ENCODE results near the gene PARD3B. TPM values are rescaled to one million over a fixed set of nuclear protein-coding genes. Genes with fewer than 3 reads are reported as not detected.
A peak's percentile ranks its signal among the peaks of the same experiment; 100 is the strongest.

The PARD3B gene
- total and polyA plus RNA-seq, 2 of the 4 experiments (the other 2 are of a cell fraction) = 3.3 to 15.6 TPM

DNA sequence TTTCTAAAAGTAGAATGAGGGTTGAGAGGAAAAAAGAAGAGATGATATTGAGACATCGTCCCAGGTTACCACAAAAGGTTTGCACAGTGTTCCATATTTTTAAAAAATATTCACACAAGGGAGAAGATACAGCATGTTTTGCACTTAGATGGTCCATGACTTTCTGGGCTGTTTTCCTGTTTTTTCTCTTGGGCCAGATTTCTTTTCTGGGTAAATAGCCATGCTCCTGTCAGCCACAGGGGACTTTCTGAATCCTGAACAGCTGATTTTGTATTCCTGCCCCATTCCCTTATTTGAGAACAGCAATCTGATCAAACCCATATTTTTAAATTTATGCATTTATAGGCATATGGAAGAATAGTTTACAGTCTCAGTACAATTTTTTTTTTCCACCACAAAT is 951.1 kb downstream of the PARD3B start:
- Histone ChIP-seq H2AK9ac (replicated peaks; ENCODE audit: low read depth, low read length, poor library complexity) (no peak overlapping the region), H3K23ac (ENCODE audit: low read depth, low read length) (peak overlapping the region; percentile 13; the same call in 1 of the 2 replicates), H2AK5ac (ENCODE audit: low read depth, low read length) (0 out of 2 replicates have a peak overlapping the region, but pooled peaks have one; percentile 3), H3K4me2 (ENCODE audit: low read depth, low read length) (no peak overlapping the region), H2BK15ac (ENCODE audit: low read depth, low read length) (no peak overlapping the region), H3K4me3 (ENCODE audit: insufficient read depth, low read depth, low read length) (no peak overlapping the region), H2BK20ac (ENCODE audit: low read depth, low read length) (peak overlapping the region; percentile 79; the same call in 1 of the 2 replicates), H4K20me1 (ENCODE audit: insufficient read depth, low read length) (no peaks in the 10 kb centered on the region), H2BK120ac (ENCODE audit: low read depth, low read length) (peak overlapping the region; percentile 81), H3K27ac (ENCODE audit: insufficient read depth, low read length) (peak overlapping the region; percentile 89), H3K18ac (ENCODE audit: low read depth, low read length) (peak overlapping the region; percentile 30), H3K56ac (ENCODE audit: extremely low read depth, insufficient read depth, low read length) (no peak overlapping the region), H3K36me3 (ENCODE audit: control insufficient read depth, insufficient read depth, low read length) (0 out of 2 replicates have a peak, but pooled peaks cover 2% of the 10 kb centered on the region), H3K27me3 (ENCODE audit: control insufficient read depth, insufficient read depth, low read length) (no peaks in the 10 kb centered on the region), H3K4ac (ENCODE audit: low read depth, low read length) (peak overlapping the region; percentile 19; the same call in 1 of the 2 replicates), H3K9me3 (ENCODE audit: control insufficient read depth, insufficient read depth, low read length) (no peaks in the 10 kb centered on the region), H4K5ac (ENCODE audit: low read depth, low read length) (no peak overlapping the region; the same call in 1 of the 2 replicates), H2AFZ (replicated peaks; ENCODE audit: low read length, poor library complexity) (no peak overlapping the region), H2BK5ac (ENCODE audit: low read depth, low read length, poor library complexity, severe bottlenecking) (peak overlapping the region; percentile 66), H3K14ac (replicated peaks; ENCODE audit: low read depth, low read length) (no peak overlapping the region; the same call in 1 of the 2 replicates), H4K8ac (ENCODE audit: low read depth in 2 of 2, low read length in 2 of 2) (peak overlapping the region in 1 of 2 experiments; percentile 66; a peak in 2 of 4 replicates), H3K4me1 (ENCODE audit: control insufficient read depth, insufficient read depth, low read length) (peaks cover 12% of the 10 kb centered on the region), H3K79me1 (ENCODE audit: low read depth in 1 of 2, low read length in 2 of 2) (no peaks in the 10 kb centered on the region), H4K91ac (ENCODE audit: insufficient read depth, low read depth, low read length) (peak overlapping the region; percentile 20; the same call in 1 of the 2 replicates), H3K9me1 (ENCODE audit: insufficient read depth, low read length) (peaks cover 8% of the 10 kb centered on the region; the same call in 1 of the 2 replicates), H3K9ac (ENCODE audit: low read depth, low read length) (no peak overlapping the region)
- BruUV-seq (replicated peaks) = no TSS peak
- dilution Hi-C loops (cut with HindIII; ENCODE audit: low sequenced_read_pairs, unreplicated experiment) (no loop called here), in situ Hi-C loops (cut with MboI; ENCODE audit: low sequenced_read_pairs) (no loop called here), intact Hi-C loops (cut with micrococcal nuclease) (loop anchor here (5.0 kb wide), 1 partner anchor 186 kb away; the partner anchor contains the start of gene NRP2)
- TF ChIP-seq RAD21 (IDR thresholded peaks at IDR 0.05; ENCODE audit: low read length) = no peak
- TF ChIP-seq NFE2L2 (IDR thresholded peaks at IDR 0.05; ENCODE audit: low read depth, low read length) = no peak
- no peak for TF ChIP-seq MXI1 (IDR thresholded peaks at IDR 0.05; ENCODE audit: borderline replicate concordance, low read depth, low read length)
- TF ChIP-seq MAZ (IDR thresholded peaks at IDR 0.05; ENCODE audit: borderline replicate concordance, low read depth, low read length) = no peak
- no peak for TF ChIP-seq CEBPB (IDR thresholded peaks at IDR 0.05; ENCODE audit: low read depth, low read length)
- TF ChIP-seq ELK1 (IDR thresholded peaks at IDR 0.05; ENCODE audit: borderline replicate concordance, low read depth, low read length) = no peak
- no peak for TF ChIP-seq MAFK (IDR thresholded peaks at IDR 0.05; ENCODE audit: low read depth, low read length)
- TF ChIP-seq USF2 (IDR thresholded peaks at IDR 0.05; ENCODE audit: low read depth, low read length) = no peak
- no peak for TF ChIP-seq FOS (IDR thresholded peaks at IDR 0.05; ENCODE audit: low read depth, low read length)
- no peak for TF ChIP-seq CTCF (conservative IDR thresholded peaks at IDR 0.05; ENCODE audit: low read depth, low read length)
- TF ChIP-seq SMC3 (IDR thresholded peaks at IDR 0.05; ENCODE audit: low read depth, low read length) = no peak
- TF ChIP-seq RCOR1 (IDR thresholded peaks at IDR 0.05; ENCODE audit: insufficient replicate concordance, low read length) = no peak
- WGBS, 2 experiments (ENCODE audit: extremely low coverage in 2 of 2, insufficient read length in 1 of 2) = no CpG with 5 or more reads among the region's 1 CpG
- ChIA-PET POLR2A (ENCODE audit: unreplicated experiment) (no interaction called here), CTCF (interaction anchor here (0.7 to 1.6 kb wide), 4 partner anchors 15 to 632 kb away, joined by 4 to 9 read pairs (median 5); no protein-coding TSS in a partner anchor)
- DNase-seq = no peak
- ATAC-seq (ENCODE audit: low read depth) = peak; percentile 7; the same call in 1 of the 2 replicates
